Caco-2 (cell line): Measurements from ENCODE around the gene XPR1. TPM values are rescaled to one million over a fixed set of nuclear protein-coding genes. Genes with fewer than 3 reads are reported as not detected.

Experiments
- BruUV-seq: library from RNA; stranded (reverse); fragments of 400-500 nt; replicated peaks from 2 replicates; lab custom pipeline; 2021; lab: Mats Ljungman, UMichigan
- CTCF ChIA-PET: fragments of 300-600 bp; sonication (Branson Sonifier 250); formaldehyde crosslinking; loops from one replicate; lab custom pipeline; 2022; ENCODE audit warnings: antibody characterized with exemption; lab: Charles Lee
- POLR2A ChIA-PET: fragments of 300-600 bp; sonication (Branson Sonifier 250); formaldehyde crosslinking; loops from one replicate; lab custom pipeline; 2022; ENCODE audit warnings: antibody characterized with exemption; lab: Charles Lee
- DNase-seq, 2 experiments: peaks; one replicate each; pipeline versions ENCODE4 v3.0.0 to v3.0.0-alpha.2; 2020 to 2022
- H3K27me3 ChIP-seq: replicated peaks from 2 replicates; pipeline ENCODE4 v1.6.0; 2011; ENCODE audit warnings: low read length; ENCODE audit not compliant: control insufficient read depth, insufficient read depth
- H3K36me3 ChIP-seq: 2 replicates; pipeline ENCODE4 v1.5.1; 2011; ENCODE audit warnings: low read length; ENCODE audit not compliant: control insufficient read depth, insufficient read depth
- H3K4me1 ChIP-seq: fragments of 250-450 bp; sonication (Bioruptor Pico); 2 replicates; pipeline ENCODE4 v1.5.1; 2020; ENCODE audit warnings: mild to moderate bottlenecking
- H3K4me3 ChIP-seq: 2 replicates; pipeline ENCODE4 v1.5.1; 2011; ENCODE audit warnings: low read depth, mild to moderate bottlenecking, control low read depth, low read length
- H3K9me3 ChIP-seq: fragments of 250-450 bp; sonication (Bioruptor Pico); 2 replicates; pipeline ENCODE4 v1.5.1; 2020; ENCODE audit warnings: mild to moderate bottlenecking, moderate library complexity
- H3K27ac Mint-ChIP-seq: one replicate; pipeline ENCODE4 v1.8.0; 2022; ENCODE audit warnings: mixed read lengths; ENCODE audit not compliant: unreplicated experiment
- H3K27me3 Mint-ChIP-seq: one replicate; pipeline ENCODE4 v1.8.0; 2022; ENCODE audit warnings: mixed read lengths; ENCODE audit not compliant: insufficient read depth, unreplicated experiment
- H3K36me3 Mint-ChIP-seq: one replicate; pipeline ENCODE4 v1.8.0; 2022; ENCODE audit warnings: mild to moderate bottlenecking, mixed read lengths; ENCODE audit not compliant: insufficient read depth, unreplicated experiment
- H3K4me1 Mint-ChIP-seq: one replicate; pipeline ENCODE4 v1.8.0; 2022; ENCODE audit warnings: low read depth, mixed read lengths; ENCODE audit not compliant: unreplicated experiment
- H3K4me3 Mint-ChIP-seq: one replicate; pipeline ENCODE4 v1.8.0; 2022; ENCODE audit warnings: mild to moderate bottlenecking, moderate library complexity, mixed read lengths; ENCODE audit not compliant: unreplicated experiment
- H3K9me3 Mint-ChIP-seq: one replicate; pipeline ENCODE4 v1.8.0; 2022; ENCODE audit warnings: mixed read lengths; ENCODE audit not compliant: unreplicated experiment
- CTCF ChIP-seq, 2 experiments: fragments of 200-600 bp in 1 of 2; IDR thresholded peaks; 1 replicate in 1 of 2; 2 replicates in 1 of 2; pipeline versions ENCODE4 v1.5.1 to v1.8.0; 2011 to 2022; ENCODE audit warnings: antibody characterized with exemption in 1 of 2, control low read depth in 1 of 2, inconsistent platforms in 1 of 2, low read depth in 1 of 2, low read length in 1 of 2, mild to moderate bottlenecking in 1 of 2, moderate library complexity in 1 of 2; ENCODE audit not compliant: insufficient read depth in 1 of 2, severe bottlenecking in 1 of 2, unreplicated experiment in 1 of 2
- intact Hi-C: fragments of 100-400 bp; cut with micrococcal nuclease; formaldehyde crosslinking; loops from one replicate; pipeline ENCODE4 v1.10.0; 2022; ENCODE audit not compliant: unreplicated experiment
- total RNA-seq: library from RNA; stranded (reverse); gene quantifications from 2 replicates; pipeline ENCODE4 v1.2.3, GENCODE V29; 2022

The XPR1 gene
- total RNA-seq, 1 experiment from 2014 or later = 34.4 TPM

- Histone ChIP-seq H3K9me3 (no peaks in the 10 kb centered on the region), H3K4me3 (no peak overlapping the region), H3K36me3 (no peaks in the 10 kb centered on the region), H3K27me3 (no peaks in the 10 kb centered on the region), H3K4me1 (0 out of 2 replicates have a peak, but pooled peaks cover 12% of the 10 kb centered on the region)
- no peak overlapping the region for H3K27ac Mint-ChIP-seq
- peaks cover 13% of the 10 kb centered on the region for H3K4me1 Mint-ChIP-seq
- no peaks in the 10 kb centered on the region for H3K36me3 Mint-ChIP-seq
- intact Hi-C loops = no loop called here
- no TSS peak for BruUV-seq
- TF ChIP-seq CTCF (IDR thresholded peaks at IDR 0.05; ENCODE audit: insufficient read depth in 1 of 2, low read depth in 1 of 2, low read length in 1 of 2, severe bottlenecking in 1 of 2, unreplicated experiment in 1 of 2) = no peak
- DNase-seq = no peak
- H3K27me3 Mint-ChIP-seq = no peaks in the 10 kb centered on the region
- H3K9me3 Mint-ChIP-seq = no peaks in the 10 kb centered on the region
- ChIA-PET POLR2A (no interaction called here), CTCF (no interaction called here)
- H3K4me3 Mint-ChIP-seq = no peak overlapping the region
Observed at GRCh38 chr1:180769889-180770288, 138.1 kb downstream of the XPR1 start.

- H3K4me1 Mint-ChIP-seq = peaks cover 19% of the 10 kb centered on the region
- H3K9me3 Mint-ChIP-seq = no peaks in the 10 kb centered on the region
- no TSS peak for BruUV-seq
- H3K36me3 Mint-ChIP-seq = no peaks in the 10 kb centered on the region
- no peaks in the 10 kb centered on the region for H3K36me3 ChIP-seq
- H3K27me3 Mint-ChIP-seq = no peaks in the 10 kb centered on the region
- POLR2A ChIA-PET = no interaction called here
- intact Hi-C loops = no loop called here
- CTCF ChIA-PET = no interaction called here
- H3K4me3 Mint-ChIP-seq = no peak overlapping the region
- no peaks in the 10 kb centered on the region for H3K27me3 ChIP-seq
- H3K9me3 ChIP-seq = no peaks in the 10 kb centered on the region
- no peak overlapping the region for H3K4me3 ChIP-seq
- DNase-seq = no peak
- no peak overlapping the region for H3K27ac Mint-ChIP-seq
- TF ChIP-seq CTCF (IDR thresholded peaks at IDR 0.05; ENCODE audit: insufficient read depth in 1 of 2, low read depth in 1 of 2, low read length in 1 of 2, severe bottlenecking in 1 of 2, unreplicated experiment in 1 of 2) = no peak
- 0 out of 2 replicates have a peak, but pooled peaks cover 12% of the 10 kb centered on the region for H3K4me1 ChIP-seq
Observed at GRCh38 chr1:180773210-180773865, 141.5 kb downstream of the XPR1 start.

GRCh38 chr1:180775801-180776200 lies 144.0 kb downstream of the XPR1 start:
- no peak overlapping the region for H3K4me3 ChIP-seq

More at GRCh38 chr1:180775801-180776200, 144.0 kb downstream of the XPR1 start:
- intact Hi-C loops = loop anchor here (5.0 kb wide), 2 partner anchors 86 to 244 kb away; no protein-coding TSS in a partner anchor
- H3K36me3 ChIP-seq = no peaks in the 10 kb centered on the region
- H3K9me3 Mint-ChIP-seq = no peaks in the 10 kb centered on the region
- H3K27ac Mint-ChIP-seq = no peak overlapping the region
- H3K4me3 Mint-ChIP-seq = no peak overlapping the region
- TF ChIP-seq CTCF (IDR thresholded peaks at IDR 0.05; ENCODE audit: insufficient read depth in 1 of 2, low read depth in 1 of 2, low read length in 1 of 2, severe bottlenecking in 1 of 2, unreplicated experiment in 1 of 2) = no peak
- no peaks in the 10 kb centered on the region for H3K9me3 ChIP-seq
- H3K27me3 ChIP-seq = no peaks in the 10 kb centered on the region
- no peak for DNase-seq
- H3K4me1 Mint-ChIP-seq = peaks cover 29% of the 10 kb centered on the region
- 0 out of 2 replicates have a peak, but pooled peaks cover 12% of the 10 kb centered on the region for H3K4me1 ChIP-seq
- no peaks in the 10 kb centered on the region for H3K36me3 Mint-ChIP-seq
- CTCF ChIA-PET = no interaction called here
- no TSS peak for BruUV-seq
- POLR2A ChIA-PET = no interaction called here
- H3K27me3 Mint-ChIP-seq = no peaks in the 10 kb centered on the region
